GM11168 (cell line): Measurements from ENCODE around the gene SPP1.

ENCODE experiments used
- in situ Hi-C: fragments of 300-500 bp; cut with MboI; formaldehyde crosslinking; loops from one replicate; pipeline ENCODE4 v1.12.0; 2022; ENCODE audit warnings: low sequenced_read_pairs; ENCODE audit not compliant: unreplicated experiment

Gene SPP1

DNA sequence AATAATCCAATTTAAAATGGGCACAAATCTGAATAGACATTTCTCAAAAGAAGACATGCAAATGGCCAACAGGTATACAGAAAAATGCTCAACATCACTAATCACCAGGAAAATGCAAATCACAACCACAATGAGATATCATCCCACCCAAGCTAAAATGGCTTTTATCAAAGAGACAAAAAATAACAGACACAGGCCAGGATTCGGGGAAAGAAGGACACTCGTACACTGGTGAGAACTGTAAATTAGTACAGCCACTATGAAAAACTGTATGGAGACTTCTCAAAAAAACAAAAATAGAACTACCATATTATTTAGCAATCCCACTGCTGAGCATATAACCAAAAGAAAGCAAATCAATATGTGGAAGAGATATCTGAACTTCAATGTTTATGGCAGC lies 8.5 kb downstream of the SPP1 start:
- in situ Hi-C loops, result loop anchor here (25.0 kb wide), 1 partner anchor 297 kb away; no protein-coding TSS in a partner anchor

DNA sequence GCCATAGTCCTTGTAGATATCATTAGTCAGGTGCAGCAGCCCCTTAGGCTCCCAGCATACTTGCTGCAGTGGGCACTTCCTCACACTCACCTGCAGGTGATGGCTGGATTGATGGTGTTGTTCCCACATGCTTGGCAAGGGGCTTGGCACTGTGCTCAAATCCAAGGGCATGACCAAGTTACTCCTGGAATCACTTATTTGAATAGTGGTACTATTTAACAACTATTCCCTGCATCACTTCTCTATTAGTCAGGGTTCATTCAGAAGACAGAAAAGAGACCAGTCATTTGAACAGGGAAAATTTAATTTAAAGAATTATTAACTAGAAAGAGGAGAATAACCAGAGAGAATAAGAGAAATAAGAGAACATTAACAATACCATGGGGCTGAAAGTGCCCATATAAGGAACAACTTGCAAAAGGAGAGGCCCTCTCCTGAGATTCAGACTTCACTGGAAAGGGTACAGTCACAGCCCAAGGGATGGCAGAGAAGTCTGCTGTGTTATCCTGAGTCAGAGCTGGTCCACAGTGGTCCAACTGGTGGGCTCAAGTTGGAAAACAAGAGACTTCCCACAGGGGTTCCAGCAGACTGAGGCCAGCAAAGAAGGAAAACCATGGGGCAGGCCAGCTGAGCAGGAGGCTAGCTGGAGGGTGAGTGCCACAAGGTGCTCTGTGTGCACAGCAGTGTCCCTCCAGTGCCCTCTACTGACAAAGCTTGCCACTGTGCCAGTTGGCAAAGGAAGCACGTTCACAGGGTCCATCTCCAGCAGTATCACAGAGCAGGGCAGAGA lies 9.8 kb downstream of the SPP1 start:
- in situ Hi-C loops, result loop anchor here (25.0 kb wide), 1 partner anchor 298 kb away; no protein-coding TSS in a partner anchor

DNA sequence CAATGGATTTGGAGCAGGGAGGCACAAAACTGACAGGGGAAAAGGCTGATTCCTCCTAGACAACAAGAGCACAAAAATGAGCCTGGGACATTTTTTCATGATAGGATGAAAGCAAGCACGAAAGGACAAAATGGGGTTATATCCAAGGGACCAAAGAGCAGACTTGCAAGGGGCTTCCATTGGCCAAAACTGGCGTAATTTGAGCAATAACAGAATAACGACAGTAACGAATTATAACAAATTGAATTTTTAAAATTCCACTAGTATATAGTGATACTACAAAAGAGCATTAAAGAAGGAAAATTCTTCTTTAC lies 10.3 kb downstream of the SPP1 start:
- in situ Hi-C loops, result loop anchor here (25.0 kb wide), 1 partner anchor 299 kb away; no protein-coding TSS in a partner anchor

DNA sequence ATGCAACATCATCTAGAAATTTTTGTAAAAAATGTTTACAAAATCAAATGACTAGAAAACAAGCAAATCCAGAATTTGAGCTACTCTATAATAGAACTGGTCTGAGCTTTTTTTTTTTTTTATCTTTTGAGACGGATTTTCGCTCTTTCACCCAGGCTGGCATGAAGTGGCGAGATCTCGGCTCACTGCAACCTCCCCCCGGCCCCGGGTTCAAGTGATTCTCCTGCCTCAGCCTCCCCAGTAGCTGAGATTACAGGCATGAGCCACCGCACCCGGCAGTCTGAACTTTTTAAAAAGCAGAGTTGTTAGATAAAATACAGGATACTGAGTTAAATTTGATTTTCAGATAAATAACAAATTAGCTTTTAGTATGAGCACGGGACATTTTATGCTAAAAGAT lies 11.0 kb downstream of the SPP1 start:
- in situ Hi-C loops, result loop anchor here (25.0 kb wide), 1 partner anchor 299 kb away; no protein-coding TSS in a partner anchor

DNA sequence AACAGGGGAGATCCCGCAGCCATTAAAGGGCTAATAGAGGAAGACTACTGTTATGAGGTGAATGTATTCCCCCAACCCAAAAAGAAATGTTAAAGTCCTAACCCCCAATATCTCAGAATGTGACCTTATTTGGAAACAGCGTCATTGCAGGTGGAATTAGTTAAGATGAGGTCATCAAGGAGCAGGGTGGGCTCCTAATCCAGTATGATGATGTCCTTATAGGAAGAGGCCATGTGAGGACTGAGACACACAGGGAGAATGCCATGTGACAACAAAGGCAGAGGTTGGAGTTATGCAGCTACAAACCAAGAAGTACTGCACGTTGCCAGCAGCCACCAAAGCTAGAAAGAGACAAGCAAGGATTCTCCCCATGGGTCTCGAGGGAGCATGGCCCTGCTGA lies 14.3 kb downstream of the SPP1 start:
- in situ Hi-C loops, result loop anchor here (25.0 kb wide), 1 partner anchor 302 kb away; no protein-coding TSS in a partner anchor

DNA sequence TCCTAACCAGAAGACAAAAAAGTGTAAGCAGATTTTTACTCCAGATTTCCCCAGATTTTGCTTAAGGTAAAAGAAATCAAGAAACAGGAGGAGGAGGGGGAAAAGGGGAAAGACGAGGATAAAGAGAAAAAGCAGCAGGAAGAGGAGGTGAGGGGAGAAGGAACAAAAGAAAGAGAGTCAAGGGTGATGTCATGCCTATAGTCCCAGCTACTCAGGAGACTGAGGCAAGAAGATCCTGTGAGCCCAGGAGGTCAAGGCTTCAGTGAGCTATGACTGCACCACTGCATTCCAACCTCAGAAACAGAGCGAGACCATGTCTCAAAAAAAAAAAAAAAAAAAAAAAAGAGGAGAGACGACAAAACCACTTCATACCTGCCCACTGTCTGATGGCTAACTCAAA lies 19.9 kb downstream of the SPP1 start:
- in situ Hi-C loops, result loop anchor here (25.0 kb wide), 1 partner anchor 308 kb away; no protein-coding TSS in a partner anchor

DNA sequence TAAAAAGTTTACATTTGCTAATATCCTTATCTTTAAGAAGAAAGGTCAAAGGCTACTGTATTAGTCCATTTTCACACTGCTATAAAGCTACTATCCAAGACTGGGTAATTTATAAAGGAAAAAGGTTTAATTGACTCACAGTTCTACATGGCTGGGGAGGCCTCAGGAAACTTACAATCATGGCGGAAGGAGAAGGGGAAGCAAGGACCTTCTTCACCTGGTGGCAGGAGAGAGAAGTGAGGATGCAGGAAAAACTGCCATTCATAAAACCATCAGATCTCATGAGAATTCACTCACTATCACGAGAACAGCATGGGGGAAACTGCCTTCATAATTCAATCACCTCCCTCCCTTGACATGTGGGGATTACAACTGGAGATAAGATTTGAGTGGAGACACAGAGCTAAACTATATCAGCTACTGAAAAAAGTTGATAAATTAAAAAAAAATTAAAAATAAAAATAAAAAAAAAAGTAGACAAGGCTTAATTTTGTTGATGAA lies 23.7 kb downstream of the SPP1 start:
- in situ Hi-C loops, result loop anchor here (25.0 kb wide), 1 partner anchor 312 kb away; no protein-coding TSS in a partner anchor

DNA sequence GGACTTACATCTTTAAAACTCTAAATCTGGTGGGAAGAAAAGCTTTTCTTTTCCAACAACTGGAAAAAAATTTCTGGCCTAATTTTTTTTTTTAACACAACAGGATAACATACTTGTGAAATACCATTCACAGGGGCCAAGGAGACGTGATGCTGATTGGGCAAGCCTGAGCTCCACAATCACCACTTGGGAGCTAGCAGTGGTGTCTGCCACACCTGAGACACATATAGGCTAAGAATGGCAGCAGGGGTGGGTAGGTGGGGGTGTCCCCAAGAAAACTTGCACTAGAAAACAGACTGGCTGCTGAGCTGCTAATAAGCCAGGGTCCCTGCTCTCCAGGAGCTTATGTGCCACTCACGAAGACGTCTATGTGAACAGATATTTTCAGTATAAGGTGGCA lies 26.4 kb downstream of the SPP1 start:
- in situ Hi-C loops, result no loop called here

DNA sequence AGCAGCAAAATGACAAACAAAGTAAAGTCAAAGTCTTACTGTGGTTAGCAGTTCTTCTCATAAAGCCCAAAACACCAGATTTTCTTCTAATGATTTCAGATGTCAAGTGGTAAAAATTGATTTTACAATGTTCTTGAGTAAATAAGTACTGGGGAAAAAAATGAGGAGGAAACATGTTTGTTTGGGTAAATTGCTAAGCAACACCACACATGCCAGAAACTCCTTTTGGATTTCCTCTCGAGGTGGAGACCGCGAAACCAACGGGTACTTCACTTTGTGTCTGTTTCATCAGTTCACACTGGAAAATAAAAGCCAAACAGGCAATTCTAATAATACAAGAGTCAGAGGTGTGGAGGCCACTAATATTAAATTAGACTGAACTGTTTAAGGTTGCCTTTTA lies 27.3 kb downstream of the SPP1 start:
- in situ Hi-C loops, result no loop called here

DNA sequence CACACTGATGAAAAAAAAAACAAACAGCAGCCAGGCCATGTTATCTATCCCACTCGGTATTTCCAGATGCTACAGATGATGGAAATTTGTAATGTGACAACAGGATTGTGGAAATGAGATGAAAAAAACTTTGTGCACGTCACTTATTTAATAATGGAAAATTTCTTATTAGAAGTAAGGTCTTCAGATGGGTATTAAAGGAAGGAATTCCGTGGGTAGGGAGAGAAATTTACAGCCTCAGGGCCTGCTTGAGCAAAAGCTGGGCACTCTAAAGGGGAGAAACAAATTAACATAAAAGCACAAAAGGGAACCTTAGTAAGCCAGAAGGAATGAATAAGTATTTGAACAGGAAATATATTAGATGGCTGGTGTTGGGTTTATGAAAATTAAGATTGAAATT lies 27.7 kb downstream of the SPP1 start:
- in situ Hi-C loops, result no loop called here

DNA sequence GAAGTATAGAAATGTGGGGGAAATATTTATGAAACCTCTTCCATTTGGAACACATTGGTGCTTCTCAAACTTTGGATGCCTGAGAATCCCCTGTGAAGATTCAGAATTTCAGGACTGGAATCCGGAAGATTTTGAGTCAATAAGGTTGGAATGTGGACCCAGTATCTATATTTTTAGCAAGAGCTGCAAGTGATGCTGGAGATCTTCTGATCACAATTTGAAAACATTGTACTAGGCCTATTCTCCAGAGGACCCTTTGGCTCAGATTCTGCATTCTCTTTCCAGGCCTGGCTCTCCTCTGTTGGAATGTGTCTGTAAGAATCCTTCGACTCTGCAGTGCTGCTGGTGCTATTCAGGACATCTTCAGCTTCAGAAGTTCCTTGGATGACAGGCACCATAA lies 29.6 kb downstream of the SPP1 start:
- in situ Hi-C loops, result no loop called here

DNA sequence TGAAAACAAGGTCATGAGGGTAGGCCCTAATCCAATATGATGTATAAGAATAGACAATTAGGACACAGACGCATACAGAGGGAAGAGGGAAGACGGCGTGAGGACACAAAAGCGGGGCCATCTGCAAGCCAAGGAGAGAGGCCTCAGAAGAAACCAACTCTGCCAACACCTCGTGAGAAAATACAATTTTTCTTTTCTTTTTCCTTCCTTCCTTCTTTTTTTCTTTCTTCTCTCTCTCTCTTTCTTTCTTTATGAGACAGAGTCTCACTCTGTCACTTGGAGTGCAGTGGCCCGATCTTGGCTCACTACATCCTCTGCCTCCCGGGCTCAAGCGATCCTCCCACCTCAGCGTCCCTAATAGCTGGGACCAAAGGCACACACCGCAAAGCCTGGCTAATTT lies 30.4 kb downstream of the SPP1 start:
- in situ Hi-C loops, result no loop called here

DNA sequence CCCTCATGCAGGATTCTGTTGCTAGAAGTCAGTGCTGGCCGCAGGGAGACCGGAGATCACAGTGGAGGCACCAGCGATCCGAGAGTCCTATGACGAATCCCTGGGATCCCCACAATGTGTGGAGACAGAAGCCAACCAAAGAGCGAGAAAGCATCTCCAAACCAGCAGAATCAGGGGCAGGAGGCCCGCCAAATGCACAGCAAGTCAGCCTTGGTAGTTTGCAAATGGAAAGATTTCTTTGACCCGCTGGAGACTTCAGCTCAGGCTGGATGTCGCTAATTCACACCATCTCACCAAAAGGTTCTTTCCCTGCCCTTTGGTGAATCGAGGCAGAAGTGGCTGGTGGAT lies 31.4 kb downstream of the SPP1 start:
- in situ Hi-C loops, result no loop called here

DNA sequence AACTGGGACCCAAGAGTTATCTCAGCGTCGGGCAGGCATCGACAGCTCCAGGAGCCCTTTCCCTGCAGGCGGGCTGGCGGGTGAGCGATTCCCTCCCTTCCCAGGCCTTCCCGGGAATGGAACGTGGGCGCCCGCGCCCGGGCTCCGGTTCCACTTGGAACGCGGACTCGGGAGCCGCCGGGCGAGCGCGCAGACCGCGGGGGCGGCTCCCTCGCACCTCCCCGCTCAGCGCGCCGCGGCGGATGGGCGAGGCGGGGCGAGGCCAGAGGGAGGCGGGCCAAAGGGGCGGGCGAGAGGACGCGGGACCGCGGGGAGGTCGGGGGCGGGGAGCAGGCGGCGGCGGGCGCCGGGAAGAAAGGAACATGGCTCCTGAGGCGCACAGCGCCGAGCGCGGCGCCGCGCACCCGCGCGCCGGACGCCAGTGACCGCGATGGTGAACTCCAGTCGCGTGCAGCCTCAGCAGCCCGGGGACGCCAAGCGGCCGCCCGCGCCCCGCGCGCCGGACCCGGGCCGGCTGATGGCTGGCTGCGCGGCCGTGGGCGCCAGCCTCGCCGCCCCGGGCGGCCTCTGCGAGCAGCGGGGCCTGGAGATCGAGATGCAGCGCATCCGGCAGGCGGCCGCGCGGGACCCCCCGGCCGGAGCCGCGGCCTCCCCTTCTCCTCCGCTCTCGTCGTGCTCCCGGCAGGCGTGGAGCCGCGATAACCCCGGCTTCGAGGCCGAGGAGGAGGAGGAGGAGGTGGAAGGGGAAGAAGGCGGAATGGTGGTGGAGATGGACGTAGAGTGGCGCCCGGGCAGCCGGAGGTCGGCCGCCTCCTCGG lies 32.0 kb downstream of the SPP1 start, which contains the start of gene PKD2:
Gene PKD2, plus strand, starts transcription at position 332 of the 818 bp plus-strand sequence. Its CDS starts 99 bp downstream, at position 431.
- in situ Hi-C loops, result no loop called here

DNA sequence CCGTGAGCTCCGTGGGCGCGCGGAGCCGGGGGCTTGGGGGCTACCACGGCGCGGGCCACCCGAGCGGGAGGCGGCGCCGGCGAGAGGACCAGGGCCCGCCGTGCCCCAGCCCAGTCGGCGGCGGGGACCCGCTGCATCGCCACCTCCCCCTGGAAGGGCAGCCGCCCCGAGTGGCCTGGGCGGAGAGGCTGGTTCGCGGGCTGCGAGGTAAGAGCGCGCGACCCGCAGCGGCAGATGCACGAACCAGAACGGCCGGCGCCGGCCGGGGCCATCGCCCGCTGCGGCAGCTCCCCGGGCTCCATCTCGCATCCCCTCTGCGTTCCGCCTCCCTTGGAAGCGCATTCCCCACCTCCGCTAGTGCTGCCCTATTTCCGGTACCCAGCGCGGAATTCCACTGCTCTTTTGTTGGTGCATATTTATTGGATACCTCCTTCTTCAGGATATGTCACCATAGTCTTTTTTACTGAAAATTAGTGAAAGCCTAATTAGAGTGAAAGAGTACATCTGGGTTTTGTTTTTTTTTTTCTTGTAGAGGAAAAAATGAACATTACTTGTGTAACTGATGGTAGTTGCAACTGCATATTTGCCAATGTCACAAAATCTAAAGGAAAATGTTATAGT lies 32.7 kb downstream of the SPP1 start:
- in situ Hi-C loops, result no loop called here

DNA sequence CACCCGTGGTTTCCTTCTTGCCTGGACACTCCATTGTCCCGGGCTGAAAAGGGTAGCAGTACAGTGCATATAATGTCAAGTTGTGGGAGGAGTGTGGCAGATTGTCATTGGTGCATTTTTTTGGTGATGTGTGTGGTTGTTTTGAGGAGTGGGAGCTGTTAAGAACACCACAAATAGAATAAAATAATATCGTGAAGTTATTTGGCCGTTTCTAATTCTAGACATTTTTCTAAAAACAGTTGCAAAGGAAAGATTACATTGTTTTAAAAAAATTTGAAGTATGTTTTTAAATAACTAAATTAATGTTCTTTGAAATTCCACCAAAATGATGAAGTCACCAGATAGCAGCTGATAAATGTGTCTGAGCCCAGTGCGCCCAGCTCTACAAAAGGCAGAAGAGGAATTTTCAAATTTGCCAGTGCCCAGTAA lies 33.2 kb downstream of the SPP1 start:
- in situ Hi-C loops, result no loop called here

DNA sequence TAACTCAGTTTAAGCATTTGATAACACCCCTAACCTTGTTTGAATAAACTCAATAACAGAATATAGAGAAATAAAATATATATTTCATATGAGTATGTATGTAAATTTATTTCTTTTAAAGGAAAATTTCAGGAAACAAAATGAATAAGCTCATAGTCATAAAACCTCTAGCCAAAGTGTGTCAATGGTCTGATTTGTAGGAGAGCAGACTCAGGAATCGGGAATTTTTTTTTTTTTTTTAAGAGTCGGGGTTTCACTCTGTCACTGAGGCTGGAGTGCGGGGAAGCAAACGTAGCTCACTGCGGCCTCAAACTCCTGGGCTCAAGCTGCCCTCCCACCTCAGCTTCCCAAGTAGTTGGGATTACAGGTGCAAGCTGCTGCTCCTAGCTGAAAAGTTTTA lies 34.4 kb downstream of the SPP1 start:
- in situ Hi-C loops, result no loop called here

DNA sequence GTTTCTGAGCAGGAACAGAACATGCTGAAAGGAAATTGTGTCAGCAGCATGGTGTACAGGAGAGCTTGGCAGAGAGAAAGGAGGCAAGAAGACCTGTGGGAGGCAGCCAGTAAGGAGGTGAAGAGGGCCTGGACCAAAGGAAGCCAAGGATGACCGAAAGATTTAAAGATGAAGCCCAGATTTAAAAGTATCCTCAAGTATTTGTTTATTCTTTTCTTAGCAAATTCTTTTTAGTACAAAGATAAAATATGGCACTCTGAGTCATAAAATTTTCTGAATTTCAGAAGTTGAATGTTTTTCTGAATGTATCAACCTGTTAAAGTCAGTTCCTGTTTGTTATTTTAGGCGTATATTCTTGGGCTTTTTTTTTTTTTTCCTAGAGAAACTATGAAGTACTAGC lies 35.5 kb downstream of the SPP1 start:
- in situ Hi-C loops, result no loop called here

DNA sequence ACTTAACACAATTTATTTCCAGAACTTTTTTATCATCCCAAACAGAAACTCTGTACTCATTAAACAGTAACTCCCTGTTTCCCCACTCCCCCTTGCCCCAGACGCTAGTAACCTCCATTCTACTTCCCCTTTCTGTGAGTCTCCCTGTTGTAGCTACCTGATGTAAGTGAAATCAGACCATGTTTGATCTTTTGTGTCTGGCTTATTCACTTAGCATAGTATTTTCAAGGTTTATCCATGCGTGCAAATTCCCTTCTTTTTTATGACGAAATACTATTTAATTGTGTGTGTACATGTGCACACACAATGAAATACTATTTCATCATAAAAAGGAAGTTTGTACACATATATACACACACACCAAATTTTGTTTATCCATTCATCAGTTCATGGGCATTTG lies 37.1 kb downstream of the SPP1 start:
- in situ Hi-C loops, result no loop called here

DNA sequence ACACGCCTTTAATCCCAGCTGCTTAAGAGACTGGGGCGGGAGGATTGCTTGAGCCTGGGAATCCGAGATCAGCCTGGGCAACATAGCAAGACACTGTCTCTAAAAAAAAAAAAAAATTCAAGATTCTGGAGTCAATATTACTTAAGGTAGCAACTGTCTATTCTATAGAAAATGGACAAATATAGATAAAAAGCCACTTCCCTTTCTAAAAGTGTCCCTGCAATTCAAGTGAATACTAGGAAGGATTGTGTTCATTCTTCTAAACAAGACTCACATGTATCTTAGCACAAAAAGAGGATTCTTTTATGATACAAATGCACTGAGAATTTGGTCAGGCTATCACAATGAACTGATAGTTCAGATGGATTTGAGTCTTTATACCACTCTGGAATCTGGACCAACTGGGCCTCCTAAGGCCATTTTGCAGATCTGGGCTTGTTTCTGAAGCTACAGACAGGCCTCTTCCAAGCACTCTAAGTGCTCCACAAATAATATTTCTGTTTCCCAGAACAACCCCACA lies 38.9 kb downstream of the SPP1 start:
- in situ Hi-C loops, result no loop called here
